Measurements from ENCODE around the gene SRGAP3.

GRCh38 chr3:9146367-9147071 is 102.9 kb downstream of the SRGAP3 start:
- TF ChIP-seq, protein P1, sequence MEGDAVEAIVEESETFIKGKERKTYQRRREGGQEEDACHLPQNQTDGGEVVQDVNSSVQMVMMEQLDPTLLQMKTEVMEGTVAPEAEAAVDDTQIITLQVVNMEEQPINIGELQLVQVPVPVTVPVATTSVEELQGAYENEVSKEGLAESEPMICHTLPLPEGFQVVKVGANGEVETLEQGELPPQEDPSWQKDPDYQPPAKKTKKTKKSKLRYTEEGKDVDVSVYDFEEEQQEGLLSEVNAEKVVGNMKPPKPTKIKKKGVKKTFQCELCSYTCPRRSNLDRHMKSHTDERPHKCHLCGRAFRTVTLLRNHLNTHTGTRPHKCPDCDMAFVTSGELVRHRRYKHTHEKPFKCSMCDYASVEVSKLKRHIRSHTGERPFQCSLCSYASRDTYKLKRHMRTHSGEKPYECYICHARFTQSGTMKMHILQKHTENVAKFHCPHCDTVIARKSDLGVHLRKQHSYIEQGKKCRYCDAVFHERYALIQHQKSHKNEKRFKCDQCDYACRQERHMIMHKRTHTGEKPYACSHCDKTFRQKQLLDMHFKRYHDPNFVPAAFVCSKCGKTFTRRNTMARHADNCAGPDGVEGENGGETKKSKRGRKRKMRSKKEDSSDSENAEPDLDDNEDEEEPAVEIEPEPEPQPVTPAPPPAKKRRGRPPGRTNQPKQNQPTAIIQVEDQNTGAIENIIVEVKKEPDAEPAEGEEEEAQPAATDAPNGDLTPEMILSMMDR (IDR thresholded peaks at IDR 0.05; ENCODE audit: insufficient read depth, low read depth, low read length): no peak
- TF ChIP-seq EZH2 (IDR thresholded peaks at IDR 0.05; ENCODE audit: insufficient read depth, low read length): no peak
